Measurements from ENCODE around the gene HILPDA.

Gene HILPDA

GRCh38 chr7:128455543-128456254 lies at the start of gene HILPDA:
Gene HILPDA (plus strand): TSS chr7:128455878. CDS start chr7:128457269, 1,391 bp downstream.
- CTCF ChIA-PET = interaction anchor here (0.9 to 7.9 kb wide), 10 partner anchors 12 to 58 kb away, joined by 3 to 143 read pairs (median 4); no protein-coding TSS in a partner anchor

GRCh38 chr7:128406314-128407232 lies 49.1 kb upstream of the HILPDA start:
- POLR2A ChIA-PET = no interaction called here

More at GRCh38 chr7:128455543-128456254, at the start of gene HILPDA:
- POLR2A ChIA-PET = no interaction called here
- TF ChIP-seq, protein P1, sequence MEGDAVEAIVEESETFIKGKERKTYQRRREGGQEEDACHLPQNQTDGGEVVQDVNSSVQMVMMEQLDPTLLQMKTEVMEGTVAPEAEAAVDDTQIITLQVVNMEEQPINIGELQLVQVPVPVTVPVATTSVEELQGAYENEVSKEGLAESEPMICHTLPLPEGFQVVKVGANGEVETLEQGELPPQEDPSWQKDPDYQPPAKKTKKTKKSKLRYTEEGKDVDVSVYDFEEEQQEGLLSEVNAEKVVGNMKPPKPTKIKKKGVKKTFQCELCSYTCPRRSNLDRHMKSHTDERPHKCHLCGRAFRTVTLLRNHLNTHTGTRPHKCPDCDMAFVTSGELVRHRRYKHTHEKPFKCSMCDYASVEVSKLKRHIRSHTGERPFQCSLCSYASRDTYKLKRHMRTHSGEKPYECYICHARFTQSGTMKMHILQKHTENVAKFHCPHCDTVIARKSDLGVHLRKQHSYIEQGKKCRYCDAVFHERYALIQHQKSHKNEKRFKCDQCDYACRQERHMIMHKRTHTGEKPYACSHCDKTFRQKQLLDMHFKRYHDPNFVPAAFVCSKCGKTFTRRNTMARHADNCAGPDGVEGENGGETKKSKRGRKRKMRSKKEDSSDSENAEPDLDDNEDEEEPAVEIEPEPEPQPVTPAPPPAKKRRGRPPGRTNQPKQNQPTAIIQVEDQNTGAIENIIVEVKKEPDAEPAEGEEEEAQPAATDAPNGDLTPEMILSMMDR (IDR thresholded peaks at IDR 0.05; ENCODE audit: control extremely low read depth, extremely low read depth, low read depth, missing control alignments) = no peak
- DNase-seq (ENCODE audit: extremely low spot score) = peak; percentile 97

GRCh38 chr7:128407233-128407589 lies 48.5 kb upstream of the HILPDA start:
- TF ChIP-seq, protein P1 (IDR thresholded peaks at IDR 0.05; ENCODE audit: control extremely low read depth, extremely low read depth, low read depth, missing control alignments) = no peak
- DNase-seq (ENCODE audit: extremely low spot score) = no peak
- POLR2A ChIA-PET = no interaction called here
- CTCF ChIA-PET = interaction anchor here (0.8 to 42.8 kb wide), 4 partner anchors 8 to 365 kb away, joined by 3 to 963 read pairs (median 490); partner anchors contain the start of gene IMPDH1

More at GRCh38 chr7:128406314-128407232, 49.1 kb upstream of the HILPDA start:
- DNase-seq (ENCODE audit: extremely low spot score) = no peak
- TF ChIP-seq, protein P1 (IDR thresholded peaks at IDR 0.05; ENCODE audit: control extremely low read depth, extremely low read depth, low read depth, missing control alignments) = no peak
- CTCF ChIA-PET = interaction anchor here (2.7 to 42.8 kb wide), 4 partner anchors 7 to 54 kb away, joined by 18 to 963 read pairs (median 494); partner anchors contain the start of gene IMPDH1

DNA sequence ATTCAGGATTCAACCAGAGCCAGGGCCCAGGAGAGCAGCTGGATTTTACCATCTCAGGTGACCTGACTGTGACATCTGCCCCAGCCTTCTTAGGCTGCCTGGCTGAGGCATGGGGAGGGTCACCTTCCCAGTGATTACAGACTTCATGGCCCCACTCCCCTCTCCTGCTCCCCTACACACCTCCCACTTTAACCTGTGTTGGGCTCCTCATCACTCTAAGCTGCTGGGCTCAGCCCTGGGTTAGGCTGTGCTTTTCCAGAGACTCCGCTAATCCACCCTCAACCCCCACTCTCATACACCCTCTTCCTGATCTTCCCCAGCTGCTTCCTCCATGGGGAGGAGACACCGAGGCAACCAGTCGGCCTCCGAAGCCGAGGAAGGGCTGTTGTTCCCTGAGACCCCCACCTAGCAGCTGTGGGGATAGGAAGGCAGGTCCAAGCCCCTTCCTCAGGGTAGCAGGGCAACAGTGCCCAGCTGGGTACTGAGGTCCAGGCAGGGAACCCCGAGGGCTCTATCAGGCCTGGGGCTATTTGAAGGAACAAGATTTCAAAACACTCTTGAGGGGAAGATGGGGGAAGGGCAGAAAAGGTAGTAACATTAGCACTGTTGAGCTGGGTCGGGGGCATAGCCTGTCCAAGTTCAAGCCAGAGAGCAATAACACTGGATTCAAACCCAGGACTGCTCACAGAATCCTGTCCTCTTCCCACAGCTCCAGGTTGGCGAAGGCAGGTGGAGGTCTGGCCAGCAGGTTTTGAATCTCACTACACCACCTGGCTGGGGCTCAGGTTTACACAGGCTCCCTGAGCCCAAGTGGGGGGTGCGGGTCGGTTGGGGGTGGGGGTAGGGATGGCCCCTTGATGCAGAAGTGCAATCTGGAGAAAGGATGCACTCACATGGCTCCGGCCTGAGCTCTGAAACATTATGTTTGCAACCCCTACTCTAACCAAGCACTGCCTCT lies 47.6 kb upstream of the HILPDA start:
- POLR2A ChIA-PET = no interaction called here
- no peak for DNase-seq (ENCODE audit: extremely low spot score)
- CTCF ChIA-PET = interaction anchor here (0.8 to 42.8 kb wide), 6 partner anchors 9 to 365 kb away, joined by 3 to 963 read pairs (median 10); partner anchors contain the start of gene IMPDH1
- TF ChIP-seq, protein P1 (IDR thresholded peaks at IDR 0.05; ENCODE audit: control extremely low read depth, extremely low read depth, low read depth, missing control alignments) = no peak

GRCh38 chr7:128408709-128409595 lies 46.7 kb upstream of the HILPDA start:
- DNase-seq (ENCODE audit: extremely low spot score) = no peak
- POLR2A ChIA-PET = no interaction called here
- TF ChIP-seq, protein P1 (IDR thresholded peaks at IDR 0.05; ENCODE audit: control extremely low read depth, extremely low read depth, low read depth, missing control alignments) = no peak
- CTCF ChIA-PET = interaction anchor here (1.2 to 42.8 kb wide), 5 partner anchors 9 to 61 kb away, joined by 3 to 963 read pairs (median 18); partner anchors contain the start of gene IMPDH1
